CD4-positive, alpha-beta T cell treated with Interleukin-17A for 1 hour (primary cell): ENCODE results near the gene SREBF1.

Source experiments
- DNase-seq: peaks from one replicate; pipeline ENCODE4 v3.0.0-alpha.2; 2020

Gene SREBF1

DNA sequence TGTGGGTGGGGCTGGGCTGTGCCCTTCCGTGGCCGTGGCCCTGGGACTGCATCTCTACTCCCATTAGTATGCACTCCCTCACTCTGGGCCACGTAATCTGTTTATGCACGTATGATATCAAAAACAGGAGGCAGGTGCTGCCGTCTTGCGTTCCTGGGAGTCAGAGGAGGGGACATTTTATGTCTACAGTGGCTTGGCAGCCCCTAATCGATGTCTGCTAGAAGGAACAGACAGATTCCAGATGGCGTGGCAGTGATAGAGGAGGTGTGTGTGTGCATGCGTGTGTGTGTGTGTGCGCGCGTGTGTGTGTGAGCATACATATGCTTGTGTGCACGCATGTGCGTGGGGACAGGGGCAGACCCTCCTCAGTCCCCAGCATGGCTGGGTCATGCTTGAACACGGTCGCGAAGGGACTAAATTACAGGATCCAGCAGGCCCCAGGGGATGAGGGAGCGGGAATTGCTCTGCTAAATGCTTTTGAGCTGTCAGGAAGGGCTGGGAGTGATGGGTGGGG is 44.7 kb downstream of the SREBF1 start:
- no peak for DNase-seq

DNA sequence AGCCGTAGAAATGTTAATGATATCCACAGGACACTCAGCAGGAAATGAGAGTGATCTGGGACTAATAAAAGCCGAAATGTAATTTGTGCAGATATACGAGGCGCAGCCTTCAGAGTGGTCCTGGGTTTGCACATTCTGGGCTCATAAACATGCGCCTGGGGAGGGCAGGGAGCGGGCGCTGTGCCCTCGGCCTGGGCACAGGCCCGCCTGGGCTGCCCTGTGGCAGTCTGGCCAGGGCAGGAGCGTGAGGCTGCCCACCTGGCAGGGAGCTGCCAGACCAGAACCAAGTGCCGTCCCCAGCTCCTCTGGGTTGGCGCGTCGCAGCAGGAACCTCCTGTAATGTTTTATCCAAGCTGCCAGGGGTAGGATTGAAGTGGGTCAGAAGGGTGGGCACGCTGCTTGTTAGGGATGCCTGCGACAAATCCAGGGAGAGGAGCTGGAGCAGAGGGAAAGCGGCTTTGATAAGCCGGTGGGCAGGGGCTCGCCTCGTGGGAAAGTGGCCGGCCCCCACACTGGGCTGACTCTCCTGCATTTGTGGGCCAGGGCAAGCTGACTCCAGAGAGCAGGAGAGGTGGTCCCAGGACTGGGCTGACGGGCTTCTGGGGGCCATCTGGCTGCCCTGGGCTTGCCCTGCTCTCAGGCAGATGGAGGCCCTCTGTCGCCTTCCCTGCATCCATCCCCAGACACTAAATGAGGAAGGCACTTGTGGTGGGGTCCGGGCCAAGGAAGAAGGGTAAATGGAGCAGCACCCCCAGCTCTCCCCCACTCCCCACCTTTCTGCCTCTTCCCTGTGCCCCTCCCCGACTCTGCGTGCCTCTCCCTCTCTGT is 45.9 kb downstream of the SREBF1 start:
- no peak for DNase-seq

DNA sequence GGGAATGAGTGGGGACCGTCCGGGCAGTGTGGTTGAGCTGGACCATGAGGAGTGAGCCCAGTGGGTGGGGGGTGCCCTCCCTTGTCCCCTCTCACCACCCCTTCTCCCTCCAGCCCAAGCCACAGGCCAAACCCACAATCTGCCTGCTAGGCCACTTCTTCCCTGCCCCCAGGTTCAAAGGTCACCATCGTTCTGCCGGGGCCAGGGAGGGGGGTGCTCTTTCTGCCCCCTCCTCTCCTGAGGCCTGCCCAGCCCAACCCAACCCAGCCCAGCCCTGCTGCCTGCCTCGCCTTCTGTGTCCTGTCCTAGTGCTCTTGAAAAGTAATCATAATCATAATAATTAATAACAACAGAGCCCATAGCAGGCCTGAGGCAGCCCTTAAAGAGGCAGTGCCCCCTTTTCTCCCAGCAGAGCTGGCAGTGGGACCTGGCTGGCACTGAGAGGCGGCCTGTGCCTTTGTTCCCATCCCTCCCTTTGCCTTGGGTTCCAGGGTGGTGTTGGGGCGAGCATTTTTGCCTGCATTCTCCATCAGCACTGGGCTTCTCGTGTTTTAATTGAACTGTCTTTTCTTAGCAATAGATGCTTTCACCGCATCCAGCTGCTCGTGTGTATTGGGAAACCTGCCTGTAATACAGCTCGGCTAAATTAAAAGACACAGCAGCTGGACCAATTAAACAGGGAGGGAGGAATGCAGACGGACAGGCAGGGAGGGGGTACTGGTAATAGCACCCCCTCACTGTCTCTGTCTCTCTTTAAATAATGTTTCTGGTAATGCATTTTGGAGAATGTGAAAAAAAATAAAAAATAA is 46.8 kb downstream of the SREBF1 start:
- no peak for DNase-seq

DNA sequence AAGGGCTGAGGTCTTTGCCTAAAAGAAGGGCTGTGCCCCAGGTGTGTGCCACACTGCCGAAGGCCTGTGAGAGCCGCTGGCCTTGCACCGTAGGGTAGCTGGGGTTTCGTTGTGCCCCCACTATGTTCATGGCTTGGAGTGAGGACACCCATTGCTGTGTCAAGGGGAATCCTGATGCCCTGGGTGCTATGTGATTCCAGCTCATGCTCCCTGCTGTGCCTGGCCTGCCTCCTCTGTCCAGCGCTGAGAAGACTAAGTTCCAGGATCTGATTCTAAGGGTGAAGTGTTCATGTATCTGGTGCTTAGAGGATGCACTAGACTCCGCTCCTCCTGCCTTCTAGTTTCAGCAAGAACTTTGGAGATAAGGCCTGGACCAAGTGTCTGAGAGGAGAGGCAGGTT is 47.4 kb downstream of the SREBF1 start:
- DNase-seq, result no peak

DNA sequence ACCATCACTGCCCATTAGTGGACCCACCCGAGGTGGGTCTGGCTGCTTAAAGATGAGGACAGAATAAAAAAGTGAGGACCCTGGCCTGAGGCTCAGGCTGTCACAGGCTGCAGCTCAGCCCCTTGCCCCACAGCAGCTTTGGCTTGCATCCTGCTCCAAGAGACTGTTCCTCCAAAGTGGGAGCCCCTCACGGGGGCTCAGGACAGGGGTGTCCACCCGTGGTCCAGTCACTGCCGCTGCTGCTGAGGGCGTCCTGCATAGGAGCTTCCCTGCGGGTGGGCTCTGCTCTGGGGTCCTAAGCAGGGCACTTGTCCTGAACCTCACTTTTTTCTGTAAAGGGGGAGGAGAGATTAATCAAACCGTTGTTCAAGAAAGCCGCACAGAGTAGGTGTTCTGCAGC is 47.8 kb downstream of the SREBF1 start:
- no peak for DNase-seq

DNA sequence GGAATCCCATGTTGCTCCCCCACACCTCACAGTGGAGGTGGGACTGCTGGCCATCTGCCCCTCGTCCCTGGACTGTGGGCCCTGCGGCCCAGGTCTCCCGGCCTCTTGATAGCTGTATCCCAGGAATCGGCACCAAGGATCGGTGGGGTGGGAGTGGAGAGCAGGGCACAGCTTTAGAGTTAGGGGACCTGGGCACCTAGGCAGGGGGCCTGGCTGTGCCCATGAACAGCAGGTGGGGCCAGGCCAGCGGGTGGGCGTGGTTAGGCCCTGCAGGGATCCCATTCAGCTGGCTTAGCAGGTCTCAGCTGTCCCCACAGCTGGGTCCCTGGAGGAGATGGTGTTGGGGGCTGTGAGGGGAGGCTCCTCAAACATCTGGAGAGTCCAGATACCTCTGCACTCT is 49.2 kb downstream of the SREBF1 start:
- DNase-seq, result no peak

DNA sequence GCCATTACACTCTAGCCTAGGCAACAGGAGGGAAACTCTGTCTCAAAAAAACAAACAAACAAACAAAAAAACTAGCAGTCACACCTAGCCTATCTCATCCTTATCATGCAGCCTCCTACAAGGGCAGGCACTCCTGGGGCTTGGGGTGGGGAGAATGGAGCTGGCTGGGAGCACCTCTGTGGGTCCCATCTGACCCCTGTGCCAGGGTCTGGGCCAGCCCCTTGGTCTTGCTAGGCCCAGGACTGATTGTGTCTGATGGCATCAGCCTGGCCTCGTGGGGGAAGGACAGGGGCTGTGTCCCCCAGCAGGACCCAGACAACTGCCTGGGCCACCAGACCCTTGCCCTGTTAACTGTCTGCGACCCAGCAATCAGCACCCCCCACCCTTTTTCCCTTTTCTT is 49.8 kb downstream of the SREBF1 start:
- DNase-seq, result no peak

DNA sequence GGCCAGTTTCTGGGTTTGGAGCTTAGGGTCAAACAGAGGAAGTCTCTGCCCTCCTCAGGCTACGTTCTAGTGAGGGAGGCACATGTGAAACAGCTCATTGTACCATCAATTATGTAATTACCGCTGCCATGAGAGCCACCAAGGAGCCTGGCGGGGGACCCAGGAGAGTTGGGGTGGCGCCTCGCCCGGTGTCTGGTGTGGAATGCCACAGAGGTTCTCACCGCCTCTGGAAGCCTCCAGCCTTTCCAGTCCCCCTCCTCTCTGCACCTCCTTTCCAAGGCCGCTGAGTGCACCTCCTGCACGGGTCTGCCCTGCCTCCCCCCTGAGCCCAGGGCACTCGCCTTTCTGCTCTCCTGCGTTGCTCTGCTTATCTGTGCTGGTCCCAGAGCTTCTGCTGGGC is 51.4 kb downstream of the SREBF1 start:
- no peak for DNase-seq

DNA sequence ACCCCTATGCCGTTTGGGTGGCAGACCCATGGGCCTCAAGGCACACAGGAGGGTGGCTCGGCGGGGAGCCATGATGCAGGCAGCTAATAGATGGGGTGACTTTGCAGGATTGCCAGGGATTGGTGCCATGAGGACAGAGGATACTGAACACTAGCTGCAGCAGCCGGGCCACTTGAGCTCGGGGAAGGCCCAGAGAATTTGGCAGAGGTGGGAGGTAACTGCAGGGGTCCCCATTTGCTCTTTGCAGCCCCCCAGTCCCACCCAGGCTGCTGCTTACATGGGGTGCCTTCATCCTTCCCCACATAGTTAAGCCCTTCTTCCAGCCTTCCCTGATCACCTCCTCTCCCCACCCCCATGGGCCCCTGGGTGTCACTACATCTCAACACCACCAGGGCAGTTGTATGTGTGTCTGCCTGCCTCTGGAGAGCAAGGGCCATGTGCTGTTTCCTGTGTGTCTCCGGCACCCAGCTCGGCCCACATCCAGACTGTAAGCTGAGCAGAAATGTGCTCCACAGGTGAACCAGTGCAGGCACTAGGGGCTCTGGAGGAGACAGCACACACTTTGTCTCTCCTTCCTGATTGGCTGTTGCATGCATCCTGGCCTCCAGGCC is 52.0 kb downstream of the SREBF1 start:
- no peak for DNase-seq

DNA sequence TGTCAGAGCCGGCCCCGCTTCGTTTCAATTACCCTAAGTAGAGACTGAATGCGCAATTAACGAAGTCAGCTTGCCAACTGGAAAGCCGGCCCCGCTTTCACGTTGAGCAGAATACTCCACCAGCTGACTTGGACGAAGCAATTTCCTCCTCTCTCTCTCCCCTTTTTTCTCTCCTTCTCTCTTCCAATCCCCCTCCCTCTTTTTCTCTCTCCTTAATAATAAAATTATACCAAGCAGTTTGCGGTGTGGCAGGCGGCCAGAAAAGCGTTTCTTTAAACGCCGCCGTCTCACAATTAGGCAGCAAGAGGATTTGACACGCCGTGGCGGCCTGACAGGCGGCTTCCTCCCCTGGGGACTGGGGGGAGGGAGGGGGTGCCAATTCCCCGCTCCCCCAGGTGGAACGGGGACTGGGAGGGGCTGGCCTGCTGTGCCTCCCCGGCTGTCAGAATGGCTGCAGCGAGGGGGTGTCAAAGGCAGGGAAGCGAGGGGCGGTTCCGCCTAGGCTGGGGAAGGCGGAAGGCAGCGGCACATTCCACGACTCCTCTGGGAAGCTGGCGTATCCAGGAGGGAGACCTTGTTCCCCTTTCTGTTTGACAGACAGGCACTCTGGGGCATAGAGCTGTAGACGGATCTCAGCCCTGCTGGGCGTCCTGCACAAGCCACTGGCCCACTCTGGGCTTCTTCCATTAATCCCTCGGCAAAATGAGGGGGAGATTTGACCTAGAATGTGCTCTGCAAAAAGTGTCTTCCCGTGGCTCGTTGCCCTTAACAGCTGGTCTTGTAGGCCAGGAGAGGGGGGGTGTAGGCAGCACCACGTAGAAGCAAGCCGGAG is 52.7 kb downstream of the SREBF1 start:
- DNase-seq, result peak; percentile 24

DNA sequence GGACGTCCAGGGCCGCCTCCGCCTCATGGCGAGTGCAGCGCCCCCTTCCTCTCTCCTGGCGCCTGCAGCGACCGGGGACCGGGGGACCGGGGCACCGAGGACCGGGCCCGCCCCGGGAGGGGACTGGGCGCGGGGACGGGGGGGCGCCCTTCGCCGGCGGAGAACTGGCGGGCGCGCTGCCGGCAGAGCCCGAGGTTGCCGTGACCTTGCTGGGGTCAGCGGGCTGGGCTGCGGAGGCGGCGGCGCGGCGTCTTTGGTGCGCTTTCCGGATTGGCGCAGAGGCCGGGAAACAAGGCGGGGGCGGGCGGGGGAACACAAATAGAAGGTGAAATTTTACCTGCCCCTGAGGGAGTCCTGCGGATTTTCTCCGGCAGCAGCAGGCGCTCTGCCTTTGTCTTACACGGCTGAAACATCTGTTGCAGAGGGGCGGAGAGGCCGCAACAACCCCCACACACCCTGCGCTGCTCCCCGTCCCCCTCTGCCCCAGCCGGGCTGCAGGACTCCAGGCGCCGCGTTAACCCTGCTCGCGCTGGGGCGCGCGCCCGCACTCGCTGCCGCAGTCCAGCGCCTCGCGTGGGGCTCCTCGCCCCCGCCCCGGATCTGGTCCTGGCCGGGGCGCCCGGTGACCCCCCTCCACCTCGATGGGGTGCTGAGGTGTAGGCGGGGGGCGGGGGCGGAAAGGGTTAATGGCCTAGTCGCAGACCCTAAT is 53.5 kb downstream of the SREBF1 start:
- peak; percentile 71 for DNase-seq

DNA sequence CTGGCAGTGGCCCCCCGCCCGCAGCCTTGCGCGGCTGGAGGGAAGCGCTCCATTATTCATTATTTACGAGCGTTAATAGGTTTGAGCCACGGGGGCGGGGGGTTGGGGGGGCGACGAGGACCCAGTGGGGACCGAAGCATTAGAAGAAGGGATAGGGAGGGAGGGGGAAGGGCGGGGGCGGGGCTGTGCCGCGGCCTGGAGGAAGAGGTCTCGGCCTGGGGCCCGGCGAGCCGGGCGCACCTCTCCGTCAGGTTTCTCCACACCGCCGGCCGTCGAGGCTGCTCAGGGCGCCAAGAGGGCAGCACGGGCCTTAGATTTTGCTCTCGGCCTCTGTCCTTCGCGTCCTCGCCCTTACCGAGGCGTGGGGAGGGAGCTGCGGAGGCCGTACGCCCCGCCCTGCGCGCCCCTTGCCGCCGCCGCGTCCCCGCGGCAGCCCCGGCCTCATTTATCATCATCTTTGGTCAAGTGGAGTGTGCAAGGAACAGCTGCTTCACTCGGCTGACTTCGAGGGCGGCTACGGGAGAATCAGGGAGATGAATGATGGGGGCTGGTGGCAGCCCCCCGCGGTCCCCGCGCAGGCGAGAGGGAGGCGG is 54.2 kb downstream of the SREBF1 start:
- DNase-seq, result peak; percentile 17

DNA sequence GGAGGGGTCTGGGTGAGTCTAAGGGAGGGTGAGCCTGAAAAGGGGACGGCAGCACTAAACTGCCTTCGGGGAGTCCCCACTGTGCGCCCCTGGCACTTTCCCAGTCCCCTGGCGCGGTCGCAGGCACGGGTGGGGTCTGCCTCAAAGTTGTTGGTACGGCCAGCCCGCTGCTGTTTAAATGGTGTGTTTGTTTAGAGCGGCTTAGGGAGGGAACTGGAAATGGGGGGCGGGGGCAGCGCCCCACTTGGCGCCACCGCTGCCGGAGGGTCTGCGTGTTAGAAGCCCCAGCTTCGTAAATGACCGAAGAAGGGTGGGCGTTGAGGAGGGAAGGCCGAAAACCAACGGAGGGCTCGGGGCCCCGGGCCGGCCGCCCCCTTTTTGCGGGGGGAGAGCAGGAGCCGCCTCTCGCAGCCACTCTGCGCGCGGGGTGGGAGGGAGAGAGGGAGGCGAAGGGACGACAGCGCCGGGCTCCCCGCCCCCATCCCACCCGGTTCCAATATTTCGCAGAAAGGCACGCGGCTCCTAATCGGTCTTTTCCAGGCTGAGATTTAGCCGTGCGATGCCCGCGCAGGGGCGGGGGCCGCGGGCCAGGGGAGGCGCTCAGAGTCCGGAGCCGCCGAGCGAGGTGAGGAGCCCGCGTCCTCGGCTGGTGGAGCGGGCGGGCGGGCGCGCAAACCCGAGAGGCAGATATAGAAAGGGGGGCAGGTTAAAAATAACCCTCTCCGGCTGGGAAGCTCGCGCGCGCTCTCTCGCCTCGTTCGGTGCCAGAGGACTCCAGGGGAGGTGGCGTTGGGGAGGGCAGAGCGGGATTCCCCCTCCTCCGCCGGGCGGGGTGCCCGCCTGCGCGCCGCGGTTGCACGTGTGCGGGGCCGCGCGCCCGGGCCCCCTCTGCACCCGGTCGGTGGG is 54.9 kb downstream of the SREBF1 start:
- DNase-seq, result peak; percentile 54

DNA sequence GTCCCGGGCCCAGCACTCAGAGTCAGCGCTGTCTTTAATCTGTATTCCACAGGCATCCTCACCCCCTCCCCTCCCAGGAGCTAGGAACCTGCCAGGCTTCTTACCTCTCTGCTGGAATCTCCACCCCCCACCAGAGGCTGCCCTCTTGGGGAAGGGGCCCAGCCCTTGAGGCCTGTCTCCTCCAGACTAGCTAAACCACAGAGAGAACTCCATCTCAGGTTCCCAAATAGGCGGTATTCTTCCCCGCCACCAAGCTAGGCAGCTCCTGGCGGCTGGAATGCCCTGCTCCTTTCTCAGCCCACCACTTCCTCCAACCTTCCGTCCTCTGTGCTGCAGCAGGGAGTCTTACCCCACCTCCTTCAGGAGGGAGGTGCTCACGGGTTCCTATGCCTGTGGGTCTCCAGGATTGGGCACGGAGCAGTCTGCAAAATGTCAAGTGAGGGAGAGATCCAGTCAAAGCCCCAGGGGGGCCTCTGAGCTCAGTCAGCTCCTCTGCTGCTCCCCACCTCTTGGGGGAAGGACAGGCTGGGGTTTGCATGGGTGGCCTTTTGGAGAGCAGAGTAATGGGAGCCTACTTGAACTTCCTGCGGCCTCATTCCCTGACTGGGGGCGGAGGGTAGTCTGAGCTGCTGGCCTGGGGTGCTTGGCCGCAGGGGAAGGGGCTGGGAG is 55.7 kb downstream of the SREBF1 start:
- DNase-seq, result no peak

DNA sequence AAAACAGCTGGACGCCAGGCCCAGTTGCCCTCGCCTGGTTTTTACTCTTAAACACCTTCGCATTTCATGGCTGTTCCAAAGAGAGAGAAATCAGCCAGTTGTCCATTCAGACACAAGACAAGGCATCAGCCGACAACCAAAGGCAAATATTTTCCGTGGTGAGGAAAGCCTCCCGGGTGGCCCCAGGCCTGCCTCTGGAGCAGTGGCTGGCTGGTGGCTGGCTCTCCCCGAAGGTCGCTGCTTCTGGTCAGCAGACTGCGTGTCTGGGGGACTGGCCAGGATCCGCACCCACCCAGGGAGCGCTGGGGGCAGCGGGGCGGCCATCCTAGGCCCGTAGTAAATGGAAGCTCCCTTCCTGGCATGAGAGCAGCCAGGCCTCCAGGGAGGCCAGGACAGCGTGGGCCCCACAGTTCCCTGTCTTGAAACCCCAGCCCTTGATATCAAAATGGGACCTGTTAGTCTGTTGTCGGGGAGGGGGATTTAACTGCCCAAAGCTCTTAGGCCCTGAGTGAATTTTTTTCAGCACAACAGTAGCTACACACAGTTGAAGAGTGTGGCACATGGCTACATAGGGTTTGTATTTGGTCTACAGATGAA is 57.7 kb downstream of the SREBF1 start:
- no peak for DNase-seq

DNA sequence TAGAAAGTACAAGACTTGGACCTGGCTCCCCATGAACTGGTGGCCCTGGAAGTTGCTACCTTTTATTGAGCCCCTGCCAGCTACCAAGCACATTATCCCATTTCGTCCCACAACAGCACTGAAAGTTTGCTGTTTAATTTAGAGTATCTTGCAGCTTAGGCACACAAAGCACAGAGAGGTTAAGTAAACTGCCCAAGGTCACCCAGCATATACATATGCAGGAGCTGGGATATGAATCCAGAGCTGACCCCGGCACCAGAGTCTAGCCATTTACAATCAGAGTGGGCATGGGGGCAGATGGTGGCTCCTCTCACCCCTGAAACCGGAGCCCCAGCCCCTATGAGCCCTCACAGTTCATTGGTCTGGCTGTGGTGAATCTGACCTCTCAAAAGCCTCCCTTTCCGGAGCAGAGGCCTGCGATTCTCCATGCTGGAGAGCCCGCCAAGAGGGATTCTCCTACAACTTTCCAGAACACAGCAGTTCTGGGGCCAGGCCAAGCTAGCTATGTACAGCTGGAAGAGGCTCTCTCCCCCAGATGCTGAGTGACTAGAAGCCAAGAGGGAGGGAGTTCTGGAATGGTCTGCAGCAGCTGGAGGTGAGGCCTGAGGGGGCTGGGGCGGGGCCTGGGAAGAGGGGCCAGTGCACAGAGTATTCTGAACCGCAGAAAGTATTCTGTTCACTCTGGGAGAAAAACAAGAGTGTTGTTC is 58.3 kb downstream of the SREBF1 start:
- DNase-seq, result no peak

DNA sequence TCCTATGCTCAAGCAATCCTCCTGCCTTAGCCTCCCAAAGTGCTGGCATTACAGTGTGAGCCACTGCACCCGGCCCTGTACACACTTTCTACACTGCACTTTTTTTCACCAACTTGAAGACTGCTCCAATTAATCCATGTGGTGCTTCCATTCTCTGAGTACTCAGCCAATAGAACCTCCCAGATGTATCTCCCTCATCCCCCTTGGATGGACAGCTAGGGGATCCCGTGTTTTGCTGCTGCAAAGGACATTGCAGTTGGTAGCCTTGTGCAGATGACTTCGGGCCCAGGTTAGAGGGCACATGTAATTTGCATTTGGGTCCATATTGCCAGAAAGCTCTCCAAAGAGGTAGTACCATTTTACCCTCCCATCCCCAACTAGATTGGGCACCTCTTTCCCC is 59.9 kb downstream of the SREBF1 start:
- no peak for DNase-seq

DNA sequence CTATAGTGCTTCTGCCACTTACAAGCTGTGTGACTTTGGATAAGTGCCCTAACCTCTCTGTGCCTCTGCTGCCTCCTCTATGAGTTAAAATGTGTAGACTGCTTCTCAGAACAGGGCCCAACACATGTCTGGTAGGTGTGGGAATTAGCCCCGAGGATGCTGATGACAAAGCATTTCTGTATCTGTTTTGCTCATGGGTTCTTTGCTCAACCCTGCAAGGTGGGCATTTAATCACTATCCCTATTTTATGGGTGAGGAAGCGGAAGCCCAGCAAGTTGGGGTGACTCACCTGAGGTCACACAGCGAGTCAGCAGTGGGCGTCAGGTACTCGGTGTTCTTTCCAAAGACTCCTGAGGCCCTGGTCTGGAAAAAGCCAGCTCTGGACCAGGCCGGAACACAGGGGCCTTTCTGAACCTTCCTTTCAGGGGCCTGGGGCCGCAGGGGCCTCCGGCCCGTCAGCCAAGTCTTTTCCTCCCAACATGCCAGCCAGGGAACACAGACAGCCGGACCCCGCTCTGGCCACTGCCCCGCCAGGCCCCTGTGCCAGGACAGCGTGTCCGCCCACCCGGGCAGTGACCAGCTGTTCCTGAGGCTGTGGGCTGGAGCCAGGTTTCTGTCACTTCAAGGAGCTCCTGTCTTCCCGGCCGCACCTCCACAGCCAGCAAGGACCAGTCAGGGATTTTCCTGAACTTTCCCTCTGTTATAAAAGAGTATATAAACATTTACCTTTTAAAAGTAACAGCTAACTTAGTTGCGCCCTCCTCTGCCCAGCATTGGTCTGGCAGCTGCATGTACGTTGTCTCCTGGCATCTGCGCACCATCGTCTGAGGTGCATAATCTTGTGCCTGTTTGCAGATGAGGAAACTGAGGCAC is 62.5 kb downstream of the SREBF1 start:
- DNase-seq, result no peak
